GM23248 (cell line): Measurements from ENCODE around the gene PPFIA4. TPM values are rescaled to one million over a fixed set of nuclear protein-coding genes. Genes with fewer than 3 reads are reported as not detected.

Experiments
- DNase-seq: peaks from one replicate; pipeline ENCODE4 v3.0.0-alpha.2; 2015
- H2AFZ ChIP-seq: fragments of 200-600 bp; sonication (generic); 2 replicates; pipeline ENCODE4 v1.6.1; 2016; ENCODE audit warnings: antibody characterized with exemption
- H3F3A ChIP-seq: fragments of 200-600 bp; sonication (generic); 2 replicates; pipeline ENCODE4 v1.6.1; 2016; ENCODE audit warnings: mild to moderate bottlenecking, antibody characterized with exemption, mixed run types; ENCODE audit not compliant: insufficient read depth
- H3K27ac ChIP-seq: fragments of 200-600 bp; sonication (generic); 2 replicates; pipeline ENCODE4 v1.5.1; 2016; ENCODE audit warnings: mild to moderate bottlenecking
- H3K27me3 ChIP-seq: fragments of 200-600 bp; sonication (generic); replicated peaks from 2 replicates; pipeline ENCODE4 v1.6.1; 2016; ENCODE audit warnings: mild to moderate bottlenecking; ENCODE audit not compliant: insufficient read depth
- H3K36me3 ChIP-seq: fragments of 200-600 bp; sonication (generic); 2 replicates; pipeline ENCODE4 v1.6.1; 2016; ENCODE audit warnings: low read depth, mild to moderate bottlenecking
- H3K4me1 ChIP-seq: fragments of 200-600 bp; sonication (generic); 2 replicates; pipeline ENCODE4 v1.6.1; 2016; ENCODE audit warnings: mild to moderate bottlenecking; ENCODE audit not compliant: insufficient read depth
- H3K4me2 ChIP-seq: fragments of 200-600 bp; sonication (generic); one replicate; pipeline ENCODE4 v1.6.1; 2016; ENCODE audit warnings: mild to moderate bottlenecking; ENCODE audit not compliant: unreplicated experiment
- H3K4me3 ChIP-seq: fragments of 200-600 bp; sonication (generic); 2 replicates; pipeline ENCODE4 v1.5.1; 2016; ENCODE audit warnings: mild to moderate bottlenecking
- H3K79me2 ChIP-seq: fragments of 200-600 bp; sonication (generic); 2 replicates; pipeline ENCODE4 v1.6.1; 2016; ENCODE audit warnings: mild to moderate bottlenecking; ENCODE audit not compliant: insufficient read depth
- H3K9ac ChIP-seq: fragments of 200-600 bp; sonication (generic); 2 replicates; pipeline ENCODE4 v1.6.1; 2016; ENCODE audit warnings: mild to moderate bottlenecking
- H3K9me2 ChIP-seq: fragments of 200-600 bp; sonication (generic); 2 replicates; pipeline ENCODE4 v1.6.1; 2016; ENCODE audit warnings: mixed run types, mild to moderate bottlenecking, moderate library complexity; ENCODE audit not compliant: insufficient read depth
- H3K9me3 ChIP-seq: fragments of 200-600 bp; sonication (generic); one replicate; pipeline ENCODE4 v1.6.1; 2017; ENCODE audit warnings: low read depth
- H4K20me1 ChIP-seq: fragments of 200-600 bp; sonication (generic); 2 replicates; pipeline ENCODE4 v1.6.0; 2016; ENCODE audit not compliant: insufficient read depth
- EZH2 ChIP-seq: fragments of 200-600 bp; sonication (generic); IDR thresholded peaks from 2 replicates; pipeline ENCODE4 v1.6.1; 2018; ENCODE audit warnings: antibody characterized with exemption, mild to moderate bottlenecking; ENCODE audit not compliant: insufficient read depth, poor library complexity, severe bottlenecking
- EZH2phosphoT487 ChIP-seq: fragments of 200-600 bp; sonication (generic); IDR thresholded peaks from 2 replicates; pipeline ENCODE4 v1.6.1; 2018; ENCODE audit warnings: antibody characterized with exemption, moderate library complexity, mild to moderate bottlenecking, low read depth; ENCODE audit not compliant: insufficient read depth
- WGBS, 2 experiments: methylation state at CpG; one replicate each; pipeline ENCODE4 v1.1.6; 2015 to 2017; ENCODE audit warnings: low lambda C conversion rate in 2 of 2, low coverage in 1 of 2; ENCODE audit errors: missing lambda C conversion rate in 2 of 2; 5-methylcytosine and 5-hydroxymethylcytosine counted together
- in situ Hi-C: fragments of 300-500 bp; cut with MboI; formaldehyde crosslinking; loops from 2 replicates; pipeline ENCODE4 v1.15.0; 2020
- polyA plus RNA-seq: library from polyadenylated mRNA; unstranded; fragments of >200 nt; fragmentation: Nextera tagmentation; extraction: Ambion mirVana; gene quantifications from 2 replicates; pipeline ENCODE4 v1.2.1, GENCODE V29; 2016
- total RNA-seq: library from RNA; depleted of rRNA; stranded (reverse); fragments of >200 nt; shearing (Covaris generic); gene quantifications from 2 replicates; pipeline ENCODE4 v1.2.3, GENCODE V29; 2014

The PPFIA4 gene
- total and polyA plus RNA-seq, 2 experiments from 2014 or later, result 4.9 to 13.6 TPM

DNA sequence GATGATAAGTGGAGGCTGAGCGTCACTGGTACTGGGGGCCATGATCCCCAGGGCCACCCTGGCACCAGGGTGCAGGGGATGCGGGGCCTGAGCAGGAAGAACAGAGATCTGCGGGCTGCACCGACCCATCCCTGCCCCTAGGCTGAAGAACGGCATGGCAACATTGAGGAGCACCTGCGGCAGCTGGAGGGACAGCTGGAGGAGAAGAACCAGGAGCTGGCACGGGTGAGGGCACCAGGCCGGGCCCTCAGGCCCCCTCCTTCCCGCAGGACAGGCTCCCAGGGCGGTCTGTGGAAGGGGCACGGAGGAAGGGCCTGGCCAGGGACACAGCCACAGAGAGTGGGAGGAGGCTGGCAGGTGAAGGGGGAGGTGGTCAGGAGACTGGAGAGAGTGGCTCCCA, 21.8 kb downstream of the PPFIA4 start:
- H3F3A ChIP-seq, result peaks cover 11% of the 10 kb centered on the region
- H3K4me2 ChIP-seq, result no peak overlapping the region
- no peaks in the 10 kb centered on the region for H4K20me1 ChIP-seq
- H2AFZ ChIP-seq, result no peak overlapping the region
- H3K79me2 ChIP-seq, result no peaks in the 10 kb centered on the region
- no peak overlapping the region for H3K4me3 ChIP-seq
- TF ChIP-seq EZH2phosphoT487 (no peak), EZH2 (no peak)
- H3K27ac ChIP-seq, result no peak overlapping the region
- H3K9ac ChIP-seq, result no peak overlapping the region
- DNase-seq, result no peak
- no peaks in the 10 kb centered on the region for H3K9me3 ChIP-seq
- in situ Hi-C loops, result no loop called here
- H3K36me3 ChIP-seq, result no peaks in the 10 kb centered on the region; the same call in 1 of the 2 replicates
- H3K4me1 ChIP-seq, result peaks cover 18% of the 10 kb centered on the region
- WGBS, 2 experiments, result 91 to 92% methylated on average over 11 of the region's 11 CpGs
- no peaks in the 10 kb centered on the region for H3K27me3 ChIP-seq
- no peaks in the 10 kb centered on the region for H3K9me2 ChIP-seq

DNA sequence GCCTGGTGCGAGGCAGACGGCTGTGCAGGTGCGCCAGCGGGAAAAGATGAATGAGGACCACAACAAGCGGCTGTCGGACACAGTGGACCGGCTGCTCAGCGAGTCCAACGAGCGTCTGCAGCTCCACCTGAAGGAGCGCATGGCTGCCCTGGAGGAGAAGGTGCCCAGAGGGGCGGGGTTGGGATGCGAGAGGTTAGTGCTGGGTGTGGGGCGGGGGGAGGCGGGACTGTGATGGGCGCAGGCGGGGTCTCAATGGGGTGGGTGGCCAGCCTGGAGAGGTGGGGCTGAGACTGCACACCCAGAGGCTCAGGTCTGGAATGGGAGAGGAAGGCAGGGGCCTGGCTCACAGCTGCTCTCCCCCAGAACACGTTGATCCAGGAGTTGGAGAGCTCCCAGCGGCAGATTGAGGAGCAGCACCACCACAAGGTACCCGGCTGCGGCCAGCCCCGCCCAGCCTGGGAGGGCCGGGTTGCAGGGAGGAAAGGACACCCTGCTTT, 22.3 kb downstream of the PPFIA4 start:
- Histone ChIP-seq H3K79me2 (no peaks in the 10 kb centered on the region), H3K4me2 (no peak overlapping the region), H2AFZ (no peak overlapping the region), H4K20me1 (no peaks in the 10 kb centered on the region), H3K27me3 (no peaks in the 10 kb centered on the region), H3K36me3 (no peaks in the 10 kb centered on the region; the same call in 1 of the 2 replicates), H3K9me2 (no peaks in the 10 kb centered on the region), H3K9me3 (no peaks in the 10 kb centered on the region), H3K4me1 (peaks cover 18% of the 10 kb centered on the region), H3F3A (peaks cover 11% of the 10 kb centered on the region), H3K4me3 (no peak overlapping the region), H3K27ac (no peak overlapping the region), H3K9ac (no peak overlapping the region)
- no peak for DNase-seq
- in situ Hi-C loops, result no loop called here
- 89 to 90% methylated on average over 17 to 23 of the region's 23 CpGs for WGBS, 2 experiments
- no peak for TF ChIP-seq EZH2phosphoT487
- no peak for TF ChIP-seq EZH2

DNA sequence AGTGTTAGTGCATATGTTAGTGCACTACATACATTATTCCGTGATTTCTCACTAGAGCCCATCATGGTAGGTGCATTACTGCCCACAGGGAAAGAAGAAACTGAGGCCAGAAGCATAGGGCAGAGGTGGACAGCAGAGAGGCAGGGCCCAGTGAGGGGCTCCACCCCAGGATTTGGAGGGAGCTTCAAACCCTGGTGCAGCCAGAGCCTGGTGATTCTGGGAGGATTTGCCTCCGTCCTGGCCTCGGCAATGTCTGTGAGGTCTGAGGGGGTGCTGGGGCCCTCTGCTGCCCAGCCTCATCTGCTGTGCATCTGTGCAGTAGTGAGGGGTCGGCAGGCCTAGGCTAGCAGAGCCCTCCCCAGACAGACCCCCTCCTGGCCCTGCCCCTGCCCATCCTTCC, 22.8 kb downstream of the PPFIA4 start:
- in situ Hi-C loops, result no loop called here
- no peak for DNase-seq
- 83 to 91% methylated on average over 3 to 4 of the region's 4 CpGs for WGBS, 2 experiments

DNA sequence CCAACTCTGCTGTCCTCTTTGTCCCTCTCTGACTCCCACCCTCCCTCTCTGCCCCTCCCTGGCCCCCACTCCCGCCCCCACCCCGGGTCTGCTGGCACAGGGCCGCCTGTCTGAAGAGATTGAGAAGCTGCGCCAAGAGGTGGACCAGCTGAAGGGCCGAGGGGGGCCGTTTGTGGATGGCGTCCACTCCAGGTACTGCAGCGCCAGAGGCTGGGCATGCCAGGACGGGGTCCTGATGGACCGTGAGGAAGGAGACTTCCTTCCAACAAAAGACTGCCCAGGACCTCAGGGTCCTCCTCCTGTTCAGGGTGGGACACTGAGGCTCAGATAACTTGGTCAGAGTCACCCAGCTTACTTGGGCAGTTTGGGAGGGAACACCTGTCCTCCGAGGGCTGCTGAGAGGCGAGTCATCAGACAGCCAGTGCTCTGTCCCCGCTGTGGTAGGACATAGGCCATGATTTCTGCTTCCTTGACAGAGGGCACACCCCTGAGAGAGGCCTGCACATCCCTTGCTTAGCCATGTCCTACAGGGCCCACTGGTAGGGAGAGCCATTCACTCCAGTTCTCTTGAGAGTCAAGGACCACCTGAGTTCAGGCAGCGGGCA, 23.4 kb downstream of the PPFIA4 start:
- 93% methylated on average over 13 to 14 of the region's 14 CpGs for WGBS, 2 experiments

More for the DNA sequence above, 22.8 kb downstream of the PPFIA4 start:
- TF ChIP-seq EZH2phosphoT487, result no peak
- no peak for TF ChIP-seq EZH2
- Histone ChIP-seq H3K4me3 (no peak overlapping the region), H3K9me2 (no peaks in the 10 kb centered on the region), H3K9me3 (no peaks in the 10 kb centered on the region), H3F3A (peaks cover 11% of the 10 kb centered on the region), H3K79me2 (no peaks in the 10 kb centered on the region), H3K27ac (no peak overlapping the region), H4K20me1 (no peaks in the 10 kb centered on the region), H3K27me3 (no peaks in the 10 kb centered on the region), H3K4me1 (peaks cover 18% of the 10 kb centered on the region), H3K36me3 (no peaks in the 10 kb centered on the region; the same call in 1 of the 2 replicates), H2AFZ (no peak overlapping the region), H3K9ac (no peak overlapping the region), H3K4me2 (no peak overlapping the region)

More for the DNA sequence above, 23.4 kb downstream of the PPFIA4 start:
- H3K9ac ChIP-seq, result no peak overlapping the region
- DNase-seq, result no peak
- H2AFZ ChIP-seq, result no peak overlapping the region
- H3F3A ChIP-seq, result peaks cover 11% of the 10 kb centered on the region
- no peaks in the 10 kb centered on the region; the same call in 1 of the 2 replicates for H3K36me3 ChIP-seq
- no peaks in the 10 kb centered on the region for H3K27me3 ChIP-seq
- TF ChIP-seq EZH2 (no peak), EZH2phosphoT487 (no peak)
- no peak overlapping the region for H3K4me2 ChIP-seq
- no peak overlapping the region for H3K4me3 ChIP-seq
- no peaks in the 10 kb centered on the region for H3K79me2 ChIP-seq
- H3K27ac ChIP-seq, result no peak overlapping the region
- no peaks in the 10 kb centered on the region for H4K20me1 ChIP-seq
- no peaks in the 10 kb centered on the region for H3K9me2 ChIP-seq
- H3K4me1 ChIP-seq, result peaks cover 18% of the 10 kb centered on the region
- in situ Hi-C loops, result no loop called here
- no peaks in the 10 kb centered on the region for H3K9me3 ChIP-seq
